PC-3 (cell line): Measurements from ENCODE around the gene SFSWAP.
"Not testable (repeated sequence)": the region's sequence is repeated elsewhere in the genome, so short reads cannot be mapped to it uniquely, and the experiment has no call there.

Experiments used
- EZH2 ChIP-seq: fragments of 300-600 bp; sonication (generic); IDR thresholded peaks from one replicate; pipeline ENCODE4 v1.6.1; 2017; ENCODE audit warnings: antibody characterized with exemption, mild to moderate bottlenecking, low read length; ENCODE audit not compliant: unreplicated experiment
- TF ChIP-seq, protein P1 (sequence below): fragments of 300-600 bp; sonication (generic); conservative IDR thresholded peaks from 2 replicates; pipeline ENCODE4 v1.5.1; 2017; ENCODE audit warnings: antibody characterized with exemption, low read depth, mild to moderate bottlenecking, low read length

DNA sequence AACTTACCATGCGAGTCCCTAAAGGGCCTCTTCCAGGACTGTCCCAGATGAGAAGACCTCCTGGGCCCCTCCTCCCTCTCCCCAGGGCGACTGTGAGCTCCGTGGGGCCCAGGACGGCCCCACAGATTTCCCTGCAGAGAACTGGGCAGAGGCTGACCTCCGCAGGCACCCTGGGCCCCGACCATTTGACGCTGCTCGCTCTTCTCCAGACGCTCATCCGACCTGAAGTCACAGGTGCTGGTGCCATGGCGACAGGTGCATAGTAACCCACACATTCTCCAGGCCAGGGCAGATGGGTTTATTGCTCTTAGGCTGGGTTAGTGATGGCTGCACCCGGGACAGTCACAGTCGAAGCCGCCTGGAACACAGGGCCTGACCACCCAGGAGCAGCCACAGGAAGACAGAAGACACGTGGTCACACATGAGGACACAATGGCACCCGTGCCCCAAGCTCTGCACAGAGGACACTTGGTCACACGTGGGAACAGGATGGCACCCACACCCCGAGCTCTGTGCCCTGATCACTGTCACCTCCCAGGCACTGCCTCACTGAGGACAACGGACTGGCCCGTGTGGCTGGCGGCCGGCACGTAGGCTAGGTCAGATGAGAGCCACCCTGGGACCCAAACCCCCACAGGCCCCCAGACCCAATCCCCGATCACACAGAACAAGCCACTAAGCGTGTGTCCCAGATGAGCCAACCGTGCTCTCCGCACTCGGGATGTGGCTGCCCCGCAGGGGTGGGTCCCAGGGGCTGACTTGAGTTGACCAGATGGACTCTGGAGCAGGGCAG is 32.3 kb upstream of the SFSWAP start:
- not testable (repeated sequence) for TF ChIP-seq EZH2
- TF ChIP-seq, protein P1, sequence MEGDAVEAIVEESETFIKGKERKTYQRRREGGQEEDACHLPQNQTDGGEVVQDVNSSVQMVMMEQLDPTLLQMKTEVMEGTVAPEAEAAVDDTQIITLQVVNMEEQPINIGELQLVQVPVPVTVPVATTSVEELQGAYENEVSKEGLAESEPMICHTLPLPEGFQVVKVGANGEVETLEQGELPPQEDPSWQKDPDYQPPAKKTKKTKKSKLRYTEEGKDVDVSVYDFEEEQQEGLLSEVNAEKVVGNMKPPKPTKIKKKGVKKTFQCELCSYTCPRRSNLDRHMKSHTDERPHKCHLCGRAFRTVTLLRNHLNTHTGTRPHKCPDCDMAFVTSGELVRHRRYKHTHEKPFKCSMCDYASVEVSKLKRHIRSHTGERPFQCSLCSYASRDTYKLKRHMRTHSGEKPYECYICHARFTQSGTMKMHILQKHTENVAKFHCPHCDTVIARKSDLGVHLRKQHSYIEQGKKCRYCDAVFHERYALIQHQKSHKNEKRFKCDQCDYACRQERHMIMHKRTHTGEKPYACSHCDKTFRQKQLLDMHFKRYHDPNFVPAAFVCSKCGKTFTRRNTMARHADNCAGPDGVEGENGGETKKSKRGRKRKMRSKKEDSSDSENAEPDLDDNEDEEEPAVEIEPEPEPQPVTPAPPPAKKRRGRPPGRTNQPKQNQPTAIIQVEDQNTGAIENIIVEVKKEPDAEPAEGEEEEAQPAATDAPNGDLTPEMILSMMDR = not testable (repeated sequence)
